ENCODE measurements around the gene RHNO1. TPM values are rescaled to one million over a fixed set of nuclear protein-coding genes. Genes with fewer than 3 reads are reported as not detected.

The RHNO1 gene
- total RNA-seq, 1 donor from 2014 or later: 24.5 TPM

- peak; percentile 87 for DNase-seq (ENCODE audit: extremely low spot score, unreplicated experiment)
- no peaks in the 10 kb centered on the region for H3K27me3 Mint-ChIP-seq (ENCODE audit: unreplicated experiment)
- peaks cover 3% of the 10 kb centered on the region for H3K36me3 Mint-ChIP-seq (ENCODE audit: unreplicated experiment)
- peaks cover 40% of the 10 kb centered on the region for H3K4me1 Mint-ChIP-seq (ENCODE audit: unreplicated experiment)
- peak overlapping the region; percentile 94 for H3K4me3 Mint-ChIP-seq (ENCODE audit: unreplicated experiment)
- H3K9me3 Mint-ChIP-seq (ENCODE audit: unreplicated experiment): no peaks in the 10 kb centered on the region
- peak overlapping the region; percentile 96 for H3K27ac Mint-ChIP-seq (ENCODE audit: unreplicated experiment)
- TF ChIP-seq, protein P1, sequence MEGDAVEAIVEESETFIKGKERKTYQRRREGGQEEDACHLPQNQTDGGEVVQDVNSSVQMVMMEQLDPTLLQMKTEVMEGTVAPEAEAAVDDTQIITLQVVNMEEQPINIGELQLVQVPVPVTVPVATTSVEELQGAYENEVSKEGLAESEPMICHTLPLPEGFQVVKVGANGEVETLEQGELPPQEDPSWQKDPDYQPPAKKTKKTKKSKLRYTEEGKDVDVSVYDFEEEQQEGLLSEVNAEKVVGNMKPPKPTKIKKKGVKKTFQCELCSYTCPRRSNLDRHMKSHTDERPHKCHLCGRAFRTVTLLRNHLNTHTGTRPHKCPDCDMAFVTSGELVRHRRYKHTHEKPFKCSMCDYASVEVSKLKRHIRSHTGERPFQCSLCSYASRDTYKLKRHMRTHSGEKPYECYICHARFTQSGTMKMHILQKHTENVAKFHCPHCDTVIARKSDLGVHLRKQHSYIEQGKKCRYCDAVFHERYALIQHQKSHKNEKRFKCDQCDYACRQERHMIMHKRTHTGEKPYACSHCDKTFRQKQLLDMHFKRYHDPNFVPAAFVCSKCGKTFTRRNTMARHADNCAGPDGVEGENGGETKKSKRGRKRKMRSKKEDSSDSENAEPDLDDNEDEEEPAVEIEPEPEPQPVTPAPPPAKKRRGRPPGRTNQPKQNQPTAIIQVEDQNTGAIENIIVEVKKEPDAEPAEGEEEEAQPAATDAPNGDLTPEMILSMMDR (IDR thresholded peaks at IDR 0.05): no peak
Measured at GRCh38 chr12:2891240-2892053, 14.4 kb downstream of the RHNO1 start.

DNA sequence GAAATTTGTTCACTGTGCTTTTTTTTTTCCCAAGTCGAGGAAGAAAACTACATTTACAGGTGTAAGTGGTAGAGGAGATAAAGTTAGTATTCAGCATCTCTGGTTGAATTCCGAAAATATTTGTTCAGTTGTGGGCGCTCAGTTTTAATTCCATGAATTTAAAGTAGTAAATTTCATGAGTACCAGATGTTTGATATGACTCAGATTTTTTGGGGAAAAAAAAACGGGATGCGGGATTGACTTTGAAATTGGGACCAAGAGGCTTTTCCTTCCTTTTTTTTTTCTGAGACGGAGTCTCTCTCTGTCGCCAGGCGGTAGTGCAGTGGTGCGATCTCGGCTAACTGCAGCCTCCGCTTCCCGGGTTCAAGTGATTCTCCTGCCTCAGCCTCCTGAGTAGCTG is 15.2 kb downstream of the RHNO1 start:
- H3K27ac Mint-ChIP-seq (ENCODE audit: unreplicated experiment): peak overlapping the region; percentile 96
- TF ChIP-seq, protein P1 (IDR thresholded peaks at IDR 0.05): no peak
- H3K4me1 Mint-ChIP-seq (ENCODE audit: unreplicated experiment): peaks cover 40% of the 10 kb centered on the region
- no peaks in the 10 kb centered on the region for H3K9me3 Mint-ChIP-seq (ENCODE audit: unreplicated experiment)
- peak overlapping the region; percentile 94 for H3K4me3 Mint-ChIP-seq (ENCODE audit: unreplicated experiment)
- DNase-seq (ENCODE audit: extremely low spot score, unreplicated experiment): no peak
- H3K27me3 Mint-ChIP-seq (ENCODE audit: unreplicated experiment): no peaks in the 10 kb centered on the region
- peaks cover 3% of the 10 kb centered on the region for H3K36me3 Mint-ChIP-seq (ENCODE audit: unreplicated experiment)

- Mint-ChIP-seq H3K9me3 (ENCODE audit: unreplicated experiment) (no peaks in the 10 kb centered on the region), H3K27me3 (ENCODE audit: unreplicated experiment) (no peaks in the 10 kb centered on the region), H3K27ac (ENCODE audit: unreplicated experiment) (peak overlapping the region; percentile 77), H3K36me3 (ENCODE audit: unreplicated experiment) (peaks cover 3% of the 10 kb centered on the region), H3K4me1 (ENCODE audit: unreplicated experiment) (peaks cover 40% of the 10 kb centered on the region), H3K4me3 (ENCODE audit: unreplicated experiment) (peak overlapping the region; percentile 54)
- no peak for DNase-seq (ENCODE audit: extremely low spot score, unreplicated experiment)
- TF ChIP-seq, protein P1 (IDR thresholded peaks at IDR 0.05): no peak
Measured at GRCh38 chr12:2893007-2893406, 16.0 kb downstream of the RHNO1 start.

- no peak for DNase-seq (ENCODE audit: extremely low spot score, unreplicated experiment)
- Mint-ChIP-seq H3K36me3 (ENCODE audit: unreplicated experiment) (peaks cover 3% of the 10 kb centered on the region), H3K9me3 (ENCODE audit: unreplicated experiment) (no peaks in the 10 kb centered on the region), H3K4me3 (ENCODE audit: unreplicated experiment) (no peak overlapping the region), H3K4me1 (ENCODE audit: unreplicated experiment) (peaks cover 37% of the 10 kb centered on the region), H3K27me3 (ENCODE audit: unreplicated experiment) (no peaks in the 10 kb centered on the region), H3K27ac (ENCODE audit: unreplicated experiment) (peak overlapping the region; percentile 18)
- TF ChIP-seq, protein P1 (IDR thresholded peaks at IDR 0.05): no peak
Measured at GRCh38 chr12:2895051-2895451, 18.0 kb downstream of the RHNO1 start.

GRCh38 chr12:2895511-2895910 is 18.5 kb downstream of the RHNO1 start:
- Mint-ChIP-seq H3K4me3 (ENCODE audit: unreplicated experiment) (no peak overlapping the region), H3K27me3 (ENCODE audit: unreplicated experiment) (no peaks in the 10 kb centered on the region), H3K27ac (ENCODE audit: unreplicated experiment) (peak overlapping the region; percentile 18), H3K4me1 (ENCODE audit: unreplicated experiment) (peaks cover 36% of the 10 kb centered on the region), H3K9me3 (ENCODE audit: unreplicated experiment) (no peaks in the 10 kb centered on the region), H3K36me3 (ENCODE audit: unreplicated experiment) (peaks cover 3% of the 10 kb centered on the region)
- TF ChIP-seq, protein P1 (IDR thresholded peaks at IDR 0.05): no peak
- no peak for DNase-seq (ENCODE audit: extremely low spot score, unreplicated experiment)

Measured in osteocyte (in vitro differentiated cells).